ENCODE results near the gene TMEM141. TPM values are rescaled to one million over a fixed set of nuclear protein-coding genes. Genes with fewer than 3 reads are reported as not detected.
A peak's percentile ranks its signal among the peaks of the same experiment; 100 is the strongest.

TMEM141 gene
- total RNA-seq, 5 donors from 2014 or later (not counting 1 experiment from before 2014, with no cell fraction given) = 24.4 to 53.5 (median 45.8) TPM

DNA sequence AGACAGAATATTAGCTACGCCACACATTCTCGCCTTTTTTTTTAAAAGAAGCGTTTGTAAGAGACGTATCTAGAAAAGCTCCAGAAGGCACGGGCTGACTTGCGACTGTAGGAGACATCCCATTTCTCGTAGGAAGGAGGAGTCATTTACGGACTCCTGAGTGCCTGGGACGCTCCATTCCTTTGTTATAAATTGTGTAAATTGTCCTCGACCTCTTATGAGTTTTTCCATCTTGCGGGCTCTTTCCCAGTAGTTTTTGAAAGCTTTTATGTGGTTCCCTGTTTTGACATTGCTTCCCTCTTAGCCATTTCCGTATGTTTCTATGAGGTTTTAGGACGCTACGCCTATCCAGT, 17.6 kb downstream of the TMEM141 start:
- Histone ChIP-seq H3K36me3 (ENCODE audit: control insufficient read depth in 2 of 2, extremely low read depth in 1 of 2, insufficient read depth in 1 of 2, low read length in 1 of 2) (peaks cover 0 to 14% of the 10 kb centered on the region in 2 donors), H3K4me3 (ENCODE audit: control insufficient read depth in 1 of 2, extremely low read depth in 1 of 2, low read length in 1 of 2) (peak overlapping the region; percentile 44), H3K27ac (ENCODE audit: low read length) (no peak overlapping the region), H3K27me3 (replicated peaks in 1 of 2; ENCODE audit: control insufficient read depth in 2 of 2, extremely low read depth in 1 of 2, insufficient read depth in 2 of 2, low read length in 1 of 2) (no peaks in the 10 kb centered on the region), H3K4me1 (ENCODE audit: control insufficient read depth in 1 of 2, extremely low read depth in 1 of 2, insufficient read depth in 2 of 2, low read length in 2 of 2) (peaks cover 15 to 48% of the 10 kb centered on the region in 2 experiments), H3K9me3 (no peaks in the 10 kb centered on the region)
- CTCF ChIA-PET = interaction anchor here in 1 of 2 donors (0.6 to 0.7 kb wide), 2 partner anchors 16 to 151 kb away, joined by 3 to 4 read pairs; no protein-coding TSS in a partner anchor
- no peak for ATAC-seq (replicated peaks in 1 of 4)
- H3K4me1 Mint-ChIP-seq = peaks cover 47 to 53% (median 47%) of the 10 kb centered on the region in 3 donors
- 10% methylated on average over 8 of the region's 14 CpGs for WGBS (ENCODE audit: insufficient coverage)
- no peaks in the 10 kb centered on the region for H3K27me3 Mint-ChIP-seq
- DNase-seq = no peak
- POLR2A ChIA-PET = no interaction called here
- peak overlapping the region; percentile 19 to 39 for H3K27ac Mint-ChIP-seq
- H3K36me3 Mint-ChIP-seq = peaks cover 12% of the 10 kb centered on the region
- H3K9me3 Mint-ChIP-seq = no peaks in the 10 kb centered on the region
- peak overlapping the region; percentile 76 to 85 (median 84) for H3K4me3 Mint-ChIP-seq

DNA sequence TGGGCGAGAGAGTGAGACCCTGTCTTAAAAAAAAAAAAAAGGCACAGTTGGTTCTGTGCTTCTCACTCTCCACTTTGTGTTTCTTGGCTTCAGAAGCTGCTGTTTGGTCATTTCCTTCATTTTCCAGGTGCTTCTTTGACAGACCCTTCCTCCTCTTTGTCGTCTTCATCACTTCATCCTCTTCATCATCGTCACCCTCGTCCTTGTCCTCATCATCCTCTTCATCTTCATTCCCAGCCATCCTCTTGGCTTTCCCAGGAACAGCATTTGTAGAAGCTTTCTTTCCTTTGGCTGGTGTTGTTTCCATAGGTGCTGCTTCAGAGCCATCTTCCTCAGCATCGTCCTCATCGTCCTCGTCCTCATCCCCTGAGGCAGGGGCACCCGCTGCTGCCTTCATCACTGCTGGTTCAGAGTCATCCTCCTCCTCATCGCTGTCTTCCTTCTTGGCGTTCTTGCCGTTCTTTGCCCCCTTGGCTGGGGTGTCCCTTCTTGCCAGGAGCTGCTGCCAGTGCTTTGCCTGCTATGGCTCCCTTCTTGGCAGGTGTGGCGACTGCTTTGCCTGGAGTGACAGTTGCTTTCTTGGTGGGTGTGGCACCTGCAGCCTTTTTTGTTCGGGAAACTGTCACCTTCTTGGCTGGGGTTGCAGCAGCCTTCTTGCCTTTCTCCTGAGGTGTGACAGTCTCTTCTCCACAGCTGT, 23.7 kb downstream of the TMEM141 start:
- H3K27ac ChIP-seq (ENCODE audit: low read length) = no peak overlapping the region
- Mint-ChIP-seq H3K27ac (peak overlapping the region in 1 of 2 donors; percentile 21), H3K36me3 (peaks cover 22% of the 10 kb centered on the region), H3K27me3 (no peaks in the 10 kb centered on the region), H3K4me1 (peaks cover 30 to 41% (median 37%) of the 10 kb centered on the region in 3 donors), H3K4me3 (no peak overlapping the region), H3K9me3 (no peaks in the 10 kb centered on the region)
- ATAC-seq (replicated peaks in 1 of 4) (no peak), DNase-seq (no peak)
- WGBS (ENCODE audit: insufficient coverage) = 94% methylated on average over 11 of the region's 13 CpGs
- ChIA-PET POLR2A (no interaction called here), CTCF (no interaction called here)
- H3K4me1 ChIP-seq (ENCODE audit: control insufficient read depth in 1 of 2, extremely low read depth in 1 of 2, insufficient read depth in 2 of 2, low read length in 2 of 2) = peaks cover 3 to 21% of the 10 kb centered on the region in 2 experiments
- no peaks in the 10 kb centered on the region for H3K9me3 ChIP-seq
- H3K27me3 ChIP-seq (replicated peaks in 1 of 2; ENCODE audit: control insufficient read depth in 2 of 2, extremely low read depth in 1 of 2, insufficient read depth in 2 of 2, low read length in 1 of 2) = no peaks in the 10 kb centered on the region
- no peak overlapping the region for H3K4me3 ChIP-seq (ENCODE audit: control insufficient read depth in 1 of 2, extremely low read depth in 1 of 2, low read length in 1 of 2)
- H3K36me3 ChIP-seq (ENCODE audit: control insufficient read depth in 2 of 2, extremely low read depth in 1 of 2, insufficient read depth in 1 of 2, low read length in 1 of 2) = peaks cover 0 to 12% of the 10 kb centered on the region in 2 donors

DNA sequence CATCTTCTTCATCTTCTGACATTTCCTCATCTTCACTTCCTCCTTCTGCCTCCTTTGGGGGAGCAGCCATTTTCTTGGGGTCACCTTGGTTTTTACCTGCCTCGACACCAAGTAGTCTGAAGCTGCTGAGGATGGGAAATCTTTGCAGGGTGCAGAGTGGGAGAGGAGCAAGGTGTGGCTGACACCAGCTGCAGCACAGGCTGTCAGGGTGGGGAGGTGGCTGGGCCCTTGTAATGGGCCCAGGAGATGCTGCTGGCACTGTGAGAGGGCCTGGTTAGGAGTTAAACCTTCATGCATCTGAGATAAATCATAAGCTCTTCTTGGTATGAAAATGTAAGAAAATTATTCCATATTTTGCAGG, 24.3 kb downstream of the TMEM141 start:
- Mint-ChIP-seq H3K27ac (no peak overlapping the region), H3K4me1 (peaks cover 26 to 37% (median 34%) of the 10 kb centered on the region in 3 donors), H3K27me3 (no peaks in the 10 kb centered on the region), H3K4me3 (no peak overlapping the region), H3K9me3 (no peaks in the 10 kb centered on the region), H3K36me3 (peaks cover 19% of the 10 kb centered on the region)
- Histone ChIP-seq H3K27me3 (replicated peaks in 1 of 2; ENCODE audit: control insufficient read depth in 2 of 2, extremely low read depth in 1 of 2, insufficient read depth in 2 of 2, low read length in 1 of 2) (no peaks in the 10 kb centered on the region), H3K27ac (ENCODE audit: low read length) (no peak overlapping the region), H3K9me3 (no peaks in the 10 kb centered on the region), H3K4me1 (ENCODE audit: control insufficient read depth in 1 of 2, extremely low read depth in 1 of 2, insufficient read depth in 2 of 2, low read length in 2 of 2) (peaks cover 3 to 18% of the 10 kb centered on the region in 2 experiments), H3K4me3 (ENCODE audit: control insufficient read depth in 1 of 2, extremely low read depth in 1 of 2, low read length in 1 of 2) (no peak overlapping the region), H3K36me3 (ENCODE audit: control insufficient read depth in 2 of 2, extremely low read depth in 1 of 2, insufficient read depth in 1 of 2, low read length in 1 of 2) (peaks cover 0 to 12% of the 10 kb centered on the region in 2 donors)
- no peak for DNase-seq
- ChIA-PET CTCF (no interaction called here), POLR2A (no interaction called here)
- whole genome bisulfite sequencing (ENCODE audit: insufficient coverage) = 57% methylated on average over 1 of the region's 1 CpG
- ATAC-seq (replicated peaks in 1 of 4) = no peak

DNA sequence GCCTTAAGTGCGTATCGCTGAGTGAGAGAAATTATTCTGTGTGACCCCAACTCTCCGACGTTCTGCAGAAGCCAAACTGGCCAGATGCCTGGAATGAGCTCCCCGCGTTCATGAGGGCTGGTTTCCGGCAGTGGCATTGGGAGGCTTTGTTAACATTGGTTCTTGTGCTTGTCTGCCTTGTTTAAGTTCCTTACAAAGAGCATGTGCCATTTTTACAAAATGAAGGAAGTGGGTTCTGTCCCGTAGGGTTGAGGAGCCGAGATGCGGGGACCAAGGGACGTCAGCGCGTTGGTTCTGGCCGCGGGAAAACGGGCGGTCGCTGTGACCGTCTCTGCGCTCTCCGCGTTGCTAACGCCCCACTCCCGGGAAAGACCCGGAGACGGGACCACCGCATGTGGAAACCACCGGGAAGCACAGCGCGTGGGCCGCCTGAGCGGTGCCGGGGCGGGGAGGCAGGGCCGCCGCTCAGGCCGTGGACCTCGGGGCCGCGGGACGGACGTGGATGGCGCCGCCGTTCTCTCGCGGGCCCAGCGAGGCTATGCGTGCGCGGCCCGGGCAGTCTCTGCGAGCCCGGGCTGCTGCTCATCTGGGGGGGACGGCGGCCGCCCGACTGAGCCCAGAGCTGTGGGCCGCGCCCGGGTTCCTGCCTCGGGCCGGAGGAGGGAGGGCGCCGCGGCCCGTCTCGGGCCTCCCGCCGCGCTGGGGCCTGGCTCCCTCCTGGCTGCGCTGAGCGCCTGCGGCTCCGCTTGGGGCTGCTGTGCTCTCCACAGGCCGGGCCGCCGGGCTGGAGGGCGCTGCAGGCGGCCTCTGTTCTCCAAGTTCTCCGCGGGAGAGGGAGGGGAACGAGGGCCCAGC, 30.1 kb downstream of the TMEM141 start:
- WGBS (ENCODE audit: insufficient coverage) = 80% methylated on average over 78 of the region's 83 CpGs
- ATAC-seq (replicated peaks in 1 of 4) (no peak), DNase-seq (no peak)
- no peak overlapping the region for H3K27ac ChIP-seq (ENCODE audit: low read length)
- no peaks in the 10 kb centered on the region for H3K27me3 ChIP-seq (replicated peaks in 1 of 2; ENCODE audit: control insufficient read depth in 2 of 2, extremely low read depth in 1 of 2, insufficient read depth in 2 of 2, low read length in 1 of 2)
- peaks cover 2 to 24% of the 10 kb centered on the region in 2 donors for H3K36me3 ChIP-seq (ENCODE audit: control insufficient read depth in 2 of 2, extremely low read depth in 1 of 2, insufficient read depth in 1 of 2, low read length in 1 of 2)
- H3K36me3 Mint-ChIP-seq = peaks cover 4% of the 10 kb centered on the region
- no peaks in the 10 kb centered on the region for H3K4me1 ChIP-seq (ENCODE audit: control insufficient read depth in 1 of 2, extremely low read depth in 1 of 2, insufficient read depth in 2 of 2, low read length in 2 of 2)
- no peaks in the 10 kb centered on the region for H3K27me3 Mint-ChIP-seq
- H3K4me3 Mint-ChIP-seq = peak overlapping the region in 1 of 3 donors; percentile 48
- no peaks in the 10 kb centered on the region for H3K9me3 Mint-ChIP-seq
- H3K27ac Mint-ChIP-seq = no peak overlapping the region
- H3K4me1 Mint-ChIP-seq = peaks cover 8 to 14% (median 11%) of the 10 kb centered on the region in 3 donors
- ChIA-PET POLR2A (no interaction called here), CTCF (no interaction called here)
- H3K9me3 ChIP-seq = no peaks in the 10 kb centered on the region
- no peak overlapping the region for H3K4me3 ChIP-seq (ENCODE audit: control insufficient read depth in 1 of 2, extremely low read depth in 1 of 2, low read length in 1 of 2)

DNA sequence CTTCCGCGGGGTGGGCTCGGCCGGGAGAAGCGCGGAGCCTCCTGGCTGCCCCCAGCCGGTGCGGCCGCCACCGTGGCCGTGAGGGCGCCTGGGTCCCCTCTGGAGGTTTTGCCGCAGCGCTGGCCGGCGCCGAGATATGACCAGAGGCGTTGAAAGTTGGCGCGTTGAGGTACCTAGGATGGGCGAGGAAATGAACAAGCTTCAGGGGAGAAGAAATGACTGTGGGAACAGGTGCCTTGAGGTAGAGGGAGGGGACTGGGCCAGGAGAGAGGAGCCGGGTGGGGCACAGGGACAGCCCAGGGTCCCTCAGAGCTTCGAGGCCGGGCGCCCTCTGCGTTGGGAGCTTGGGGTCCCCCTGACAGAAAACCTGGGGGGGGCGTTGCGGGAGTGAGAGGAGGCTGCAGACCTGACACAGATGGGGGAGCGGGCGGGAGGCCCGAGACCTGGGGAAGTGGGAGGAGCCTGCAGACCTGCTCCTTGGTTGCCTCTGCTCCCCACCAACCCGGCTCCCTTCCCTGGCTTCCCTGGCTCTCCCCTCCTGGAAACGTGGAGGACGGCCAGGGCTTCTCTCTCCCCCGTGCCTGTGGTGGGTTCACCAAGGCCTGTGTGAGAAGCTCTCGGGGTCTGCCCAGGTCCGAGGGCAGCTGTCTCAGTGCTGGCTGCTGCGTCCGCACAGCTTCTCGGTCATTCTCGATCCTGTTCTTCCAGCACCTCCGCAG, 30.8 kb downstream of the TMEM141 start:
- H3K4me3 ChIP-seq (ENCODE audit: control insufficient read depth in 1 of 2, extremely low read depth in 1 of 2, low read length in 1 of 2) = no peak overlapping the region
- ChIA-PET POLR2A (no interaction called here), CTCF (interaction anchor here in 1 of 2 donors (0.6 kb wide), 1 partner anchor 18 kb away, joined by 3 read pairs; no protein-coding TSS in a partner anchor)
- DNase-seq = no peak
- Mint-ChIP-seq H3K9me3 (no peaks in the 10 kb centered on the region), H3K4me3 (no peak overlapping the region), H3K27me3 (no peaks in the 10 kb centered on the region), H3K4me1 (peaks cover 8 to 12% (median 9%) of the 10 kb centered on the region in 3 donors), H3K27ac (no peak overlapping the region), H3K36me3 (peaks cover 2% of the 10 kb centered on the region)
- H3K4me1 ChIP-seq (ENCODE audit: control insufficient read depth in 1 of 2, extremely low read depth in 1 of 2, insufficient read depth in 2 of 2, low read length in 2 of 2) = no peaks in the 10 kb centered on the region
- no peak for ATAC-seq (replicated peaks in 1 of 4)
- H3K27ac ChIP-seq (ENCODE audit: low read length) = no peak overlapping the region
- no peaks in the 10 kb centered on the region for H3K9me3 ChIP-seq
- H3K36me3 ChIP-seq (ENCODE audit: control insufficient read depth in 2 of 2, extremely low read depth in 1 of 2, insufficient read depth in 1 of 2, low read length in 1 of 2) = peaks cover 9 to 27% of the 10 kb centered on the region in 2 donors
- WGBS (ENCODE audit: insufficient coverage) = 94% methylated on average over 37 of the region's 42 CpGs
- no peaks in the 10 kb centered on the region for H3K27me3 ChIP-seq (replicated peaks in 1 of 2; ENCODE audit: control insufficient read depth in 2 of 2, extremely low read depth in 1 of 2, insufficient read depth in 2 of 2, low read length in 1 of 2)

All from T-cell (primary cell).